Psoas muscle (tissue), 8 donors: ENCODE data around the gene PGK1. TPM values are rescaled to one million over a fixed set of nuclear protein-coding genes. Genes with fewer than 3 reads are reported as not detected.
"Not testable (repeated sequence)": the region's sequence is repeated elsewhere in the genome, so short reads cannot be mapped to it uniquely, and the experiment has no call there.

Experiments
- ATAC-seq, 4 donors: fragments of 200-7000 bp; cut with Tn5 transposase; one replicate each; pipeline ENCODE4 v1.9.1; 2020; ENCODE audit warnings: moderate library complexity in 3 of 4, mild to moderate bottlenecking in 2 of 4
- DNase-seq, 2 donors: peaks; one replicate each; pipeline ENCODE4 v3.0.0-alpha.2; 2020
- H3K27ac ChIP-seq: fragments of 200-600 bp; one replicate; pipeline ENCODE4 v1.8.0; 2022
- H3K27me3 ChIP-seq, 3 donors: fragments of 200-600 bp in 1 of 3; one replicate each; pipeline versions ENCODE4 v1.6.1 to v1.8.0; 2013 to 2022; ENCODE audit warnings: low read length in 2 of 3, mild to moderate bottlenecking in 2 of 3, moderate library complexity in 1 of 3; ENCODE audit not compliant: insufficient read depth in 3 of 3
- H3K36me3 ChIP-seq, 2 donors: fragments of 200-600 bp in 1 of 2; one replicate each; pipeline versions ENCODE4 v1.6.1 to v1.8.0; 2013 to 2022; ENCODE audit warnings: low read depth in 1 of 2, mild to moderate bottlenecking in 1 of 2, moderate library complexity in 1 of 2; ENCODE audit not compliant: insufficient read depth in 1 of 2
- H3K4me1 ChIP-seq: fragments of 200-600 bp; one replicate; pipeline ENCODE4 v1.8.0; 2022
- H3K4me3 ChIP-seq: fragments of 200-600 bp; one replicate; pipeline ENCODE4 v1.8.0; 2022; ENCODE audit warnings: mild to moderate bottlenecking
- H3K9me3 ChIP-seq: fragments of 200-600 bp; one replicate; pipeline ENCODE4 v1.8.0; 2022
- WGBS, 3 donors: extraction: QIAGEN DNeasy Blood & Tissue Kit; methylation state at CpG; one replicate each; pipeline versions ENCODE4 v1.1.6 to v1.1.7; 2013; 5-methylcytosine and 5-hydroxymethylcytosine counted together
- intact Hi-C, 2 donors: fragments of 100-400 bp; cut with DNase I; formaldehyde crosslinking; loops; one replicate each; pipeline versions ENCODE4 v1.11.0 to v1.14.2; 2022
- long read RNA-seq, 2 donors: library from polyadenylated mRNA; unstranded; transcript quantifications; one replicate each; pipeline ENCODE4 v2.0.0, GENCODE V29; 2021
- polyA plus RNA-seq, 3 donors: library from polyadenylated mRNA; stranded (reverse); fragments of 200-250 nt; gene quantifications; one replicate each; pipeline ENCODE4 v1.2.3, GENCODE V29; 2013
- total RNA-seq, 4 donors: library from RNA; stranded (reverse); fragmentation: NEBNext Ultra II Directional in 2 of 4; extraction: Animal tissue kit (Norgen Biotek cat#: 25700) in 2 of 4; gene quantifications; one replicate each; pipeline versions ENCODE4 v1.2.1 to v1.2.4, GENCODE V29; 2021 to 2023
- TF ChIP-seq, protein P1 (sequence below): fragments of 200-600 bp; IDR thresholded peaks from one replicate; pipeline ENCODE4 v1.8.0; 2022; ENCODE audit warnings: antibody characterized with exemption
- donor health status: healthy with polysubstance abuse.
- donor health status: DM: no; HTN: no; CAD: no; lungs with moderate emphysema.
- donor health status: Bipolar disorder and iron deficiency.
- donor health status: healthy.
- donor health status: DM: yes; HTN: yes; CAD: no.
- donor health status: DM: no; HTN: no; CAD: no.
- donor health status: DM: no; HTN: no; CAD: no.
- donor health status: DM: yes; HTN: yes; CAD: no.

Gene PGK1
- total RNA-seq (100 to 1,000 TPM; 246 to 372 (median 319) TPM), polyA plus RNA-seq (100 to 1,000 TPM; 234 to 339 (median 237) TPM)
- long read RNA-seq, donor 1, full-length matches to known transcripts: 482 of 512 reads
- long read RNA-seq, donor 1, partial matches to known transcripts: 22 of 512 reads
- long read RNA-seq, donor 1, other reads (novel, unspliced or antisense): 8 of 512 reads
- long read RNA-seq, donor 2, full-length matches to known transcripts: 1,129 of 1,213 reads
- long read RNA-seq, donor 2, partial matches to known transcripts: 68 of 1,213 reads
- long read RNA-seq, donor 2, other reads (novel, unspliced or antisense): 16 of 1,213 reads

GRCh38 chrX:78103623-78104446, at the start of gene PGK1:
Gene PGK1 (plus strand): TSS chrX:78104248. CDS start chrX:78104341, 93 bp downstream.
- Histone ChIP-seq H3K27ac (peak within 1 kb of the TSS; percentile 92), H3K27me3 (peaks cover 0 to 3% (median 0%) of the 10 kb centered on the region in 3 donors), H3K4me1 (peaks cover 7% of the 10 kb centered on the region), H3K9me3 (no peaks in the 10 kb centered on the region), H3K36me3 (no peaks in the 10 kb centered on the region), H3K4me3 (peak within 1 kb of the TSS; percentile 79)
- DNase-seq (peak; percentile 96 to 98), ATAC-seq (peak; percentile 93 to 95 (median 94))
- 0 to 37% (median 0%) methylated on average over 40 to 72 of the region's 72 CpGs for WGBS, 3 donors
- intact Hi-C loops: loop anchor here in 1 of 2 donors (10.0 kb wide), 1 partner anchor 209 kb away; the partner anchor contains the start of genes COX7B and MAGT1
- TF ChIP-seq, protein P1, sequence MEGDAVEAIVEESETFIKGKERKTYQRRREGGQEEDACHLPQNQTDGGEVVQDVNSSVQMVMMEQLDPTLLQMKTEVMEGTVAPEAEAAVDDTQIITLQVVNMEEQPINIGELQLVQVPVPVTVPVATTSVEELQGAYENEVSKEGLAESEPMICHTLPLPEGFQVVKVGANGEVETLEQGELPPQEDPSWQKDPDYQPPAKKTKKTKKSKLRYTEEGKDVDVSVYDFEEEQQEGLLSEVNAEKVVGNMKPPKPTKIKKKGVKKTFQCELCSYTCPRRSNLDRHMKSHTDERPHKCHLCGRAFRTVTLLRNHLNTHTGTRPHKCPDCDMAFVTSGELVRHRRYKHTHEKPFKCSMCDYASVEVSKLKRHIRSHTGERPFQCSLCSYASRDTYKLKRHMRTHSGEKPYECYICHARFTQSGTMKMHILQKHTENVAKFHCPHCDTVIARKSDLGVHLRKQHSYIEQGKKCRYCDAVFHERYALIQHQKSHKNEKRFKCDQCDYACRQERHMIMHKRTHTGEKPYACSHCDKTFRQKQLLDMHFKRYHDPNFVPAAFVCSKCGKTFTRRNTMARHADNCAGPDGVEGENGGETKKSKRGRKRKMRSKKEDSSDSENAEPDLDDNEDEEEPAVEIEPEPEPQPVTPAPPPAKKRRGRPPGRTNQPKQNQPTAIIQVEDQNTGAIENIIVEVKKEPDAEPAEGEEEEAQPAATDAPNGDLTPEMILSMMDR: no peak

- H3K27me3 ChIP-seq: peaks cover 0 to 5% (median 0%) of the 10 kb centered on the region in 3 donors
Measured at GRCh38 chrX:78063687-78064086, 40.4 kb upstream of the PGK1 start.

DNA sequence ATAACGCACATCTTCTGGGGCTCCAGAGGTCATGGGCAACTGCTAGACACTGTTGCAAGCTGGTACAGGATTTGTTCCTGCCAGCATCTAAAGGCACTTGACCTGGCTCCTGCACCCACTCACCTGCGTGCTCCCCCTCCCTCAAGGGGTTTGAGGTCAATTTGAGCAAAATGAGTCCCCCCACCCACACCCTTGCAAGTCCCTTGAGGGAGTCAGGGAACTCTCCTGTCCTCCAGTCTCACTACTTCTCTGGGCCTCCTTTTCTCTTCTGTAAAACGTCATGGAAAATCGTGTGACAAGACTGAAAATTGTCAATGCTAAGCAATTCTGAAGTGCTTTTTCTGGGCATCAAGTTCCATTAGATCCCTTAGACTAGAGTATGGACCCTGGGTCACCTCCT, 39.9 kb upstream of the PGK1 start:
- no peaks in the 10 kb centered on the region for H3K4me1 ChIP-seq
- TF ChIP-seq, protein P1: no peak
- peak overlapping the region; percentile 65 for H3K27ac ChIP-seq
- H3K36me3 ChIP-seq: no peaks in the 10 kb centered on the region
- ATAC-seq (no peak), DNase-seq (no peak)
- no peaks in the 10 kb centered on the region for H3K9me3 ChIP-seq
- no peak overlapping the region for H3K4me3 ChIP-seq
- intact Hi-C loops: no loop called here
- 47 to 70% (median 55%) methylated on average over 4 of the region's 4 CpGs for WGBS, 3 donors
- peaks cover 0 to 5% (median 0%) of the 10 kb centered on the region in 3 donors for H3K27me3 ChIP-seq

More at GRCh38 chrX:78063687-78064086, 40.4 kb upstream of the PGK1 start:
- Histone ChIP-seq H3K27ac (no peak overlapping the region), H3K4me1 (no peaks in the 10 kb centered on the region), H3K4me3 (no peak overlapping the region), H3K36me3 (no peaks in the 10 kb centered on the region), H3K9me3 (no peaks in the 10 kb centered on the region)
- DNase-seq (no peak), ATAC-seq (peak; percentile 57 to 86 (median 66))
- TF ChIP-seq, protein P1: no peak
- intact Hi-C loops: no loop called here

DNA sequence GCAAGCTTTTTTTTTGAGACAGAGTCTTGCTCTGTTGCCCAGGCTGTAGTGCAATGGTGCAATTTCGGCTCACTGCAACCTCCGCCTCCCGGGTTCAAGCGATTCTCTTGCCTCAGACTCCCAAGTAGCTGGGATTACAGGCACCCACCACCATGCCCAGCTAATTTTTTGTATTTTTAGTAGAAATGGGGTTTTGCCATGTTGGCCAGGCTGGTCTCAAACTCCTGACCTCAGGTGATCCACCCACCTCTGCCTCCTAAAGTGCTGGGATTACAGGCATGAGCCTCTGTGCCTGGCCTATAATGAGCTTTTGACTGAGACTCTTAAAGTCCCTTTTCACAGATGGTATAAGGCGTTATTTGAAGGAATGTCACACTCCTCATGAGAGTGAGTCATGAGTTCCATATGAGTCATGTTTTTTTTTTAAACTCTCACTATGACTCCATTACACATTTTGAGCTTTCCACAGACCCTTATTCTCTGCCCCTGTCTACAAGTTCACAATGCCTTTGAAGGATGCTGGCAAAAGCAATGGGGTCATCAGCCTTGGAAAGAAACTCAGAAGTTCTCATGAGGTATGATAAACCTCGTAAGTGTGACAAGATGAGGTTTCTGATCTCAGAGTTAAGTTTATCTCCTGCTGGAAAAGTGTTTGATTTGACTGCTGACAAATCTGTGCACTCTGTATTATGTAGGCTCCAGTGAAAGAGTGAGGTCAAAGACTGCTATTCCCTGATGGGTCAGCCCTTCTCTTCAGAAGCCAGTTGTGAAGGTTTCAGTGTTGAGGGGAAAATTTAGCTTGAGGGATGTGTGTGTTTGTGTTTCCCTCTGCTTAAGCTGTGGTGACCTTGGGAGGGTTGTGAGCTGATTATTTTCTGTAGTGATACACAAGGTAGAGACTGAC, 39.1 kb upstream of the PGK1 start:
- peak overlapping the region; percentile 65 for H3K27ac ChIP-seq
- H3K9me3 ChIP-seq, H3K4me1 ChIP-seq, H3K27me3 ChIP-seq, DNase-seq, H3K36me3 ChIP-seq, intact Hi-C loops, H3K4me3 ChIP-seq: not testable (repeated sequence)
- peak; percentile 62 to 85 (median 80) for ATAC-seq
- WGBS, 3 donors: 69 to 82% (median 73%) methylated on average over 6 of the region's 6 CpGs
